Left lung (tissue), 10 donors: ENCODE measurements around the gene TBCEL. TPM values are rescaled to one million over a fixed set of nuclear protein-coding genes. Genes with fewer than 3 reads are reported as not detected.
A peak's percentile ranks its signal among the peaks of the same experiment; 100 is the strongest.

Experiments used
- ATAC-seq: fragments of 200-7000 bp; cut with Tn5 transposase; one replicate; pipeline ENCODE4 v1.9.1; 2020; ENCODE audit warnings: moderate library complexity
- DNase-seq, 4 donors: peaks; one replicate each; pipeline ENCODE4 v3.0.0-alpha.2; 2013 to 2020
- H3K27ac ChIP-seq, 2 donors: fragments of 200-600 bp; sonication (generic) in 1 of 2; one replicate each; pipeline versions ENCODE4 v1.5.0 to v1.8.0; 2020 to 2021
- H3K27me3 ChIP-seq, 2 donors: fragments of 200-600 bp; sonication (generic) in 1 of 2; one replicate each; pipeline versions ENCODE4 v1.5.0 to v1.8.0; 2020 to 2021
- H3K36me3 ChIP-seq, 2 donors: fragments of 200-600 bp; sonication (generic) in 1 of 2; one replicate each; pipeline versions ENCODE4 v1.5.0 to v1.8.0; 2020 to 2021
- H3K4me1 ChIP-seq, 2 donors: fragments of 200-600 bp; one replicate each; pipeline ENCODE4 v1.8.0; 2021
- H3K4me3 ChIP-seq, 2 donors: fragments of 200-600 bp; sonication (generic) in 1 of 2; one replicate each; pipeline versions ENCODE4 v1.5.0 to v1.8.0; 2020 to 2021; ENCODE audit warnings: mild to moderate bottlenecking in 1 of 2
- H3K9me3 ChIP-seq, 2 donors: fragments of 200-600 bp; sonication (generic) in 1 of 2; one replicate each; pipeline versions ENCODE4 v1.5.0 to v1.8.0; 2020 to 2021
- intact Hi-C, 2 donors: fragments of 100-400 bp; cut with DNase I; formaldehyde crosslinking; loops; one replicate each; pipeline versions ENCODE4 v1.11.2 to v1.14.2; 2022
- polyA plus RNA-seq, 6 donors: library from polyadenylated mRNA; unstranded; fragments of 120-200 nt; gene quantifications; one replicate each; pipeline ENCODE4 v1.2.1, GENCODE V29; 2013; ENCODE audit not compliant: insufficient read length in 6 of 6
- total RNA-seq, 2 donors: library from RNA; stranded (reverse); fragmentation: NEBNext Ultra II Directional; extraction: Animal tissue kit (Norgen Biotek cat#: 25700); gene quantifications; one replicate each; pipeline ENCODE4 v1.2.1, GENCODE V29; 2021
- TF ChIP-seq, protein P1 (sequence below), 2 donors: fragments of 200-600 bp; sonication (generic) in 1 of 2; IDR thresholded peaks; one replicate each; pipeline versions ENCODE4 v1.5.0 to v1.8.0; 2021; ENCODE audit warnings: antibody characterized with exemption in 2 of 2
- donor health status: DM: no; HTN: yes; CAD: no.
- donor health status: DM: no; HTN: no; CAD: no.

Gene TBCEL
- total and polyA plus RNA-seq, 8 donors: 27.5 to 38.0 (median 32.0) TPM

DNA sequence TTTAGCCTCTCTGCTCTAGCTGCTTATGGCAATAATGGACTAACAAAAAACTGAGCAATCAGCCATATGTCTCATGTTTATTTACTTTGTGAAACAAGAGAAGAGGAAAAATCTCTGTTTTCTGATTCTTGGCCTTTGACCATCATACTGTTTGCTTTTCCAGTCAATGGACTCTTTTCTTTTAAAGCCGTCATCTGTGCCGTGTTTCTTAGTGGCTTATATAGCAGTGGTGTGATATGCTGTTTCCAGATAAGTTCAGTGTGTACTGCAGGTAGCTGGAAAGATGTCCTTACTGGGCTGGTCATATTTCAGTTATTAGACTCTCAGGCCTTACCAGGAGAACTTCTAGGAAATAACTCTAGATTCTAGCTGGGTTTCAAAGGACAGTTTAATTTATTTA lies 43.6 kb downstream of the TBCEL start:
- Histone ChIP-seq H3K4me3 (no peak overlapping the region), H3K36me3 (peaks cover 0 to 28% of the 10 kb centered on the region in 2 donors), H3K27ac (peak overlapping the region in 1 of 2 donors; percentile 7), H3K9me3 (no peaks in the 10 kb centered on the region), H3K4me1 (no peaks in the 10 kb centered on the region), H3K27me3 (no peaks in the 10 kb centered on the region)
- DNase-seq: no peak
- TF ChIP-seq, protein P1, sequence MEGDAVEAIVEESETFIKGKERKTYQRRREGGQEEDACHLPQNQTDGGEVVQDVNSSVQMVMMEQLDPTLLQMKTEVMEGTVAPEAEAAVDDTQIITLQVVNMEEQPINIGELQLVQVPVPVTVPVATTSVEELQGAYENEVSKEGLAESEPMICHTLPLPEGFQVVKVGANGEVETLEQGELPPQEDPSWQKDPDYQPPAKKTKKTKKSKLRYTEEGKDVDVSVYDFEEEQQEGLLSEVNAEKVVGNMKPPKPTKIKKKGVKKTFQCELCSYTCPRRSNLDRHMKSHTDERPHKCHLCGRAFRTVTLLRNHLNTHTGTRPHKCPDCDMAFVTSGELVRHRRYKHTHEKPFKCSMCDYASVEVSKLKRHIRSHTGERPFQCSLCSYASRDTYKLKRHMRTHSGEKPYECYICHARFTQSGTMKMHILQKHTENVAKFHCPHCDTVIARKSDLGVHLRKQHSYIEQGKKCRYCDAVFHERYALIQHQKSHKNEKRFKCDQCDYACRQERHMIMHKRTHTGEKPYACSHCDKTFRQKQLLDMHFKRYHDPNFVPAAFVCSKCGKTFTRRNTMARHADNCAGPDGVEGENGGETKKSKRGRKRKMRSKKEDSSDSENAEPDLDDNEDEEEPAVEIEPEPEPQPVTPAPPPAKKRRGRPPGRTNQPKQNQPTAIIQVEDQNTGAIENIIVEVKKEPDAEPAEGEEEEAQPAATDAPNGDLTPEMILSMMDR (IDR thresholded peaks at IDR 0.05): no peak
- ATAC-seq: peak; percentile 90
- intact Hi-C loops: no loop called here

DNA sequence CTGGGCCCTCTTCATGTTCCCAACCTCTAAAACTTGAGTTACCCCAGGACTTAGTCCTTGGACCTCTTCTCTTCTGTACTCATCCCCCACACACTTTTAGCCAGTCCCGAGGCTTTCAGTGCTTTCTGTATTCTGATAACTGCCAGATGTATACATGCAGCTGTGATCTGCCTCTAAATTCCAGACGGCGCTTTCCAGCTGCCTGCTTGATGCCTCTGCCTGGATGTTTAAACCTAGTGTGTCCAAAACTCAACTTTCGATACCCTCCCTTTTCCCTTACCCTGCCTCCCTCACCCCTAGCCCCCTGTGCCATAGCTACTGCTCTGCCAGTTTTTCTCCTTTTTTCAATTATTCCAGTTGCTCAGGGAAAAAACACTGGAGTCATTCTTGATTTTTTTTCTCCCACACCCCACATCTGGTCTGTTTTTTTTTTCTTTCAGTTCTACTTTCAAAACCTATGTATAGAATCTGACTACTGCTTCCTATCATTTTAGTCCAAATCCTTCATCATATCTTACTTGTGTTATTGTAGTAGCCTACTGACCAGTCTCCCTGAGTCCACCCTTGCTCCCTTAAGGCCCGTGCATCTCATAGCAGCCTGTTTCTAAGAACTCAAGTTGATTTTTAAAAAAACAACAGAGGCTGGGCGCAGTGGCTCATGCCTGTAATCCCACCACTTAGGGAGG lies 44.2 kb downstream of the TBCEL start:
- Histone ChIP-seq H3K4me3 (no peak overlapping the region), H3K27me3 (no peaks in the 10 kb centered on the region), H3K36me3 (peaks cover 0 to 24% of the 10 kb centered on the region in 2 donors), H3K4me1 (no peaks in the 10 kb centered on the region), H3K27ac (peak overlapping the region in 1 of 2 donors; percentile 7), H3K9me3 (no peaks in the 10 kb centered on the region)
- ATAC-seq (no peak), DNase-seq (no peak)
- TF ChIP-seq, protein P1 (IDR thresholded peaks at IDR 0.05): no peak
- intact Hi-C loops: no loop called here

DNA sequence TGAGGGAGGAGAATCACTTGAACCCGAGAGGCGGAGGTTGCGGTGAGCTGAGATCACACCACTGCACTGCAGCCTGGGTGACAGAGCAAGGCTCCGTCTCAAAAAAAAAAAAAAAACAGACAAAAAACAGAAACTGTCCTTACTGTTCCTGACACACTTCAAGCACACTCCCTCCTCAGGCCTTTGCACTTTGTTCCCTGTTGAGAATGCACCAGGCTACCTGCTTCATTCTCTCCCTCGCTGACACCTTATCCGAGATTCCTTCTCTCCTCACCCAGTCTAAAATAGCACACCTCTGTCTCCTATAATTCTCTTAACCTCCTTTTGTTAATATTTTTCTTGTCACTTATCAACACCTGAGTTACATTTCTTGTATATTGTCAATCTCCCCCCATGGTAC lies 44.9 kb downstream of the TBCEL start:
- DNase-seq (no peak), ATAC-seq (no peak)
- H3K4me1 ChIP-seq: no peaks in the 10 kb centered on the region
- H3K9me3 ChIP-seq: no peaks in the 10 kb centered on the region
- H3K36me3 ChIP-seq: peaks cover 0 to 18% of the 10 kb centered on the region in 2 donors
- no peak overlapping the region for H3K27ac ChIP-seq
- TF ChIP-seq, protein P1 (IDR thresholded peaks at IDR 0.05): no peak
- intact Hi-C loops: no loop called here
- H3K4me3 ChIP-seq: no peak overlapping the region
- H3K27me3 ChIP-seq: no peaks in the 10 kb centered on the region

DNA sequence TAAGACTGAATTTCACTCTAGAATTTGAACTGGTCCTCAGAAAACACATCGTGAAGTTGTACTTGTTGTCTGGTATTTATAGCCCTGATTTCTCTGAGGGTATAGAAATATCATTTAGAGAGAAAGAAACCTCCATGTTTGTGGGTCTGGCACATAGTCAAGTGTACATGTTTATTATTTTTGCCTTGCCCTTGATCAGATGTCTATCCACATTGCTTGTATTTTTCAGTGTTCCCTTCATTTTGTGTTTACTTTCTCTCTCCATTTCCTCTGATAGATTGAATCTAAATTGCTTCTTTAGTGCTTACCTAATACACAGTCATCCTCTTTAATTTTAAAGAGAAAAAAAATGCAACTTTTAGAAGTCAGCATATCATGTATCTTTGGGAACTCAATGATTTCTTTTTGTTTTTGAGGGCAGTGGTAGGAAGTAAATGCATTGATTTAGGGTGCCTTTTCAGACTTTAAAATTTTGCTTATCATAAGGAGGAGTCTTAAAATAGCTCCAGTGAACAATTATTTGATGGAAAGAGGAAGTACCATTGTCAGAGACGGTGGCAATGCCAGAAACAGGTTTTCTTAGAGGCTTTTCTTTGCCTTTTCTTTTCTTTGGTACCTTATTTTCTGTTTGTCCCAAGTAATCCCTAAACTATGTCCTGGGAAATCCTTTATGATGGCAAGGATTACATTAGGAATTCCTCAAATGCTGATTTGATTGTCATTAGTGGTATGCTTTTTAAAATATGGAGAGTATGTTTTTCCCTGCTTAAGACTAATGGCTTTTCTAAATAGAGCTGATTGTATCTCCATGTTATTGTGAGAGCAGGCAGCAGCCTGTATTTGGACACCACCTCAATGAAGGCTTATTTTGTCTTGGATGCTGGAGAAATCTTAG lies 47.3 kb downstream of the TBCEL start:
- TF ChIP-seq, protein P1 (IDR thresholded peaks at IDR 0.05): no peak
- no peaks in the 10 kb centered on the region for H3K27me3 ChIP-seq
- no peak for ATAC-seq

DNA sequence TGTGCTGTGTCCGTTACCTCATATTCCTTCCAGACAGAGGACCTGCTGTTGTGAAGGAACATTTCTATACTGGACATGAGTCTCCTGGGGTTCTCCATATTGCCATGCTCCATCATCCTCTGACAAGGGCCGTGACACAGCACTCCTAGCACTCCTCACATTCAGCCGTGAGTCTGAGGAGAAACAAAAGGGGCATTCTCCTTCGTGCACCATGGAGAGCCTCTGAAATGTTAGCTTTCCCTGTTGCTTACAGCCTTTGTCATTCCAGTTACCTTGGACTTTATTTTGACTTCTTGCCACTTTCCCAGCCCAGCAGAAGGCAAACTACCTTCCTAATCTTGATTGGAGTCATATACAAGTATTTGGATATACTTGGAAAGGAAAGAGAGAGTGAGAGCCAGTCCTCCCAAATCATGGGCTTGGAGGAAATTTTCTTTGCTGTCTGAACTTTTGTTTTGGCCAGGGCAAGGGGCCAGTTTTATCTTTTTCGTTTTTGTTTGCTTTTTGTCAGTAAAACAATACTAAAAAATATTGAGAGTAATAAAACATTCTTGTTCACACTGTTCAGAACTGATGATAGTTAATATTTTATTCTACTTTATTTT lies 48.0 kb downstream of the TBCEL start:
- ATAC-seq (no peak), DNase-seq (no peak)
- Histone ChIP-seq H3K4me1 (no peaks in the 10 kb centered on the region), H3K36me3 (peaks cover 0 to 12% of the 10 kb centered on the region in 2 donors), H3K27ac (no peak overlapping the region), H3K4me3 (no peak overlapping the region), H3K27me3 (no peaks in the 10 kb centered on the region), H3K9me3 (no peaks in the 10 kb centered on the region)
- intact Hi-C loops: no loop called here
- TF ChIP-seq, protein P1 (IDR thresholded peaks at IDR 0.05): no peak

More for the DNA sequence above, 47.3 kb downstream of the TBCEL start:
- Histone ChIP-seq H3K4me3 (no peak overlapping the region), H3K27ac (no peak overlapping the region), H3K36me3 (peaks cover 0 to 12% of the 10 kb centered on the region in 2 donors), H3K4me1 (no peaks in the 10 kb centered on the region), H3K9me3 (no peaks in the 10 kb centered on the region)
- DNase-seq: no peak
- intact Hi-C loops: no loop called here
